D721Med (cell line): ENCODE results near the gene SLC13A4.
"Not testable (repeated sequence)": the region's sequence is repeated elsewhere in the genome, so short reads cannot be mapped to it uniquely, and the experiment has no call there.

Source experiments
- DNase-seq: peaks from one replicate; pipeline ENCODE4 v3.0.0; 2011; ENCODE audit warnings: low spot score; ENCODE audit not compliant: insufficient read length
- FAIRE-seq: peaks from 2 replicates; lab custom pipeline; 2011; peaks lifted over from hg19 to GRCh38; lab: Jason Lieb, UNC
- CTCF ChIP-seq: IDR thresholded peaks from 2 replicates; pipeline ENCODE4 v1.5.1; 2012; ENCODE audit warnings: mild to moderate bottlenecking, control low read depth; ENCODE audit not compliant: insufficient read depth; ENCODE audit errors: missing control alignments

Gene SLC13A4, protein sequence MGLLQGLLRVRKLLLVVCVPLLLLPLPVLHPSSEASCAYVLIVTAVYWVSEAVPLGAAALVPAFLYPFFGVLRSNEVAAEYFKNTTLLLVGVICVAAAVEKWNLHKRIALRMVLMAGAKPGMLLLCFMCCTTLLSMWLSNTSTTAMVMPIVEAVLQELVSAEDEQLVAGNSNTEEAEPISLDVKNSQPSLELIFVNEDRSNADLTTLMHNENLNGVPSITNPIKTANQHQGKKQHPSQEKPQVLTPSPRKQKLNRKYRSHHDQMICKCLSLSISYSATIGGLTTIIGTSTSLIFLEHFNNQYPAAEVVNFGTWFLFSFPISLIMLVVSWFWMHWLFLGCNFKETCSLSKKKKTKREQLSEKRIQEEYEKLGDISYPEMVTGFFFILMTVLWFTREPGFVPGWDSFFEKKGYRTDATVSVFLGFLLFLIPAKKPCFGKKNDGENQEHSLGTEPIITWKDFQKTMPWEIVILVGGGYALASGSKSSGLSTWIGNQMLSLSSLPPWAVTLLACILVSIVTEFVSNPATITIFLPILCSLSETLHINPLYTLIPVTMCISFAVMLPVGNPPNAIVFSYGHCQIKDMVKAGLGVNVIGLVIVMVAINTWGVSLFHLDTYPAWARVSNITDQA

GRCh38 chr7:135728136-135728669 lies at the start of gene SLC13A4:
Gene SLC13A4 (minus strand): TSS chr7:135728186. CDS start chr7:135727496, 690 bp downstream.
- no peak for TF ChIP-seq CTCF
- DNase-seq (no peak), FAIRE-seq (no peak)

- FAIRE-seq = not testable (repeated sequence)
These were observed 47.9 kb upstream of the SLC13A4 start for GRCh38 chr7:135775915-135776314.

DNA sequence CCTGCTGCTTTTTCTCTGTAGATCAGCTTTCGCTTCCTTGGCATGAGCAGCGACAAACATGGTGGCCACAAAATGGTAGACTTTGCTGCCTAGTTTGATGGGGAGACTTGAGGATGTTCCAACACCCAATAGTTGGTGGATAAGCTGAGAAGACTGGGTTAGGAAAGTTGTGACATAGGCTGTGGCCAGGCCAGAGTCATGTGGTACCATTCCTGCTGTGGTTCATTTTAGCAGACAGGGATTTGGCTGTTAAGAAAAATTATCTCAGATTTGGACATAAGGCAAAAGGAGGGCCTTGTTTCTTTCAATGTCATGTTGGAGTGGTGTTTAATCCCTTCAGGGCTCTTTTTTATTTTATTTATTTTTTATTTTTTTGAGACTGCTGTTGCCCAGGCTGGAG lies 47.2 kb upstream of the SLC13A4 start:
- no peak for FAIRE-seq
- DNase-seq = no peak
- TF ChIP-seq CTCF = no peak

More at GRCh38 chr7:135775915-135776314, 47.9 kb upstream of the SLC13A4 start:
- DNase-seq = not testable (repeated sequence)

DNA sequence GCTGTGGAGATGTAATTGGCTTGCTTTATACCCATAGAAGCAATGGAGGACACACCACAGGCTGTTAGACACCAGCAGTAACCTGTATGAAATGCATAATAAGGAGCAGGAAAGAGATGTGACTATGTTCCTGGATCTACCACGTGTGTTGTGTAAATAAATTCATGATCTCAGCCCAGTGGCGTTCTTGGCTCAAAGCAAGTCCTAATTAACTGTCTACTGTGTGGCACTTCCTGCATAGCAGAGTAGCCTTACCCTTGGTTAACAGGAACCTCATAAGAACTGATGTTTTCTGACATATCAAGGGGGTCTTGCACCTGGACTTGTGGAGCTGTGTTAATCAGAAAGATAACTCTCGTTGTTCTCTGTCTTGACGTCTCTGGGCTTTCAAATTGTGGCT lies 46.3 kb upstream of the SLC13A4 start:
- no peak for DNase-seq
- no peak for FAIRE-seq

GRCh38 chr7:135773464-135773863 lies 45.5 kb upstream of the SLC13A4 start:
- FAIRE-seq (no peak), DNase-seq (no peak)
- no peak for TF ChIP-seq CTCF

More for the DNA sequence above, 46.3 kb upstream of the SLC13A4 start:
- TF ChIP-seq CTCF = no peak

GRCh38 chr7:135772639-135773222 lies 44.7 kb upstream of the SLC13A4 start:
- no peak for FAIRE-seq

More at GRCh38 chr7:135772639-135773222, 44.7 kb upstream of the SLC13A4 start:
- TF ChIP-seq CTCF = no peak
- no peak for DNase-seq
